ENCODE results near the gene FOXD4L4. TPM values are rescaled to one million over a fixed set of nuclear protein-coding genes. Genes with fewer than 3 reads are reported as not detected.
"Not testable (repeated sequence)": the region's sequence is repeated elsewhere in the genome, so short reads cannot be mapped to it uniquely, and the experiment has no call there.

FOXD4L4 gene
- 0.53 and 0.59 TPM in 2 replicates for total RNA-seq (2014; rRNA removed; shearing (Covaris generic))

DNA sequence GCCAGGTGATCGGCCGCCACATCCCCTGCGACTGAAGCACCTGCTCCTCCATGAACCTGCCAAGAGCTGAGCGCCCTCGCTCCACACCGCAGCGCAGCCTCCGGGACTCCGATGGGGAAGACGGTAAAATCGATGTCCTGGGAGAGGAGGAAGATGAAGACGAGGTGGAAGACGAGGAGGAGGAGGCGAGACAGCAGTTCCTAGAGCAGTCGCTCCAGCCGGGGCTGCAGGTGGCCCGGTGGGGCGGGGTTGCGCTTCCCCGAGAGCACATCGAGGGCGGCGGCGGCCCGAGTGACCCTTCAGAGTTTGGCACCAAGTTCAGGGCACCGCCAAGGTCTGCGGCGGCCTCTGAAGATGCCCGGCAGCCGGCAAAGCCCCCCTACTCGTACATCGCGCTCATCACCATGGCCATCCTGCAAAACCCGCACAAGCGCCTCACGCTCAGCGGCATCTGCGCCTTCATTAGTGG, at the start of gene FOXD4L4:
FOXD4L4 (plus strand) TSS at position 51 of the 469 bp plus-strand sequence; CDS start at position 51, 0 bp downstream.
- not testable (repeated sequence) for H3K4me3 ChIP-seq; H3K27ac ChIP-seq; DNase-seq; H3K4me1 ChIP-seq; H3K27me3 ChIP-seq; H3K36me3 ChIP-seq; H3K9me3 ChIP-seq (replicated peaks)

DNA sequence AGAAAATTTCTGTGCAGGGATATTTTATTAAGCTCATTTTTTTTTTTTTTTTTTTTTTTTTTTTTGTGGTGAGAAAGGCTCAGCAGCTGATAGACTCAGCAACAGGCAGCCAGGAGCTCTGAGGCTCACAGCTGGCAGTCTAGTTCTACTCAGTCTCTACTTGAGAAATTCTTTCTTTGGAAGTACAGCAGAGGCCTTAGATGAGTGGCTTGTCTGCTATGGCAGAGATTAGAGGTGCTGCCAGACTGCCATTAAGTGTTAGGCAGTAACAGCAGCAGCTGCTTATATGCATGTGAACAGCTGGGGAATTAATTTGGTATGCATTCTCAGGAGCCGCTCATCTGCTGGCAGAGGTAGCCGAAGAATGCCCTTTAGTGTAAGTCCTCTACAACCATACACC, 33.4 kb upstream of the FOXD4L4 start:
- H3K36me3 ChIP-seq; H3K4me1 ChIP-seq; H3K27me3 ChIP-seq; H3K9me3 ChIP-seq (replicated peaks); H3K4me3 ChIP-seq; H3K27ac ChIP-seq: not testable (repeated sequence)
- DNase-seq: peak; percentile 75 to 82

DNA sequence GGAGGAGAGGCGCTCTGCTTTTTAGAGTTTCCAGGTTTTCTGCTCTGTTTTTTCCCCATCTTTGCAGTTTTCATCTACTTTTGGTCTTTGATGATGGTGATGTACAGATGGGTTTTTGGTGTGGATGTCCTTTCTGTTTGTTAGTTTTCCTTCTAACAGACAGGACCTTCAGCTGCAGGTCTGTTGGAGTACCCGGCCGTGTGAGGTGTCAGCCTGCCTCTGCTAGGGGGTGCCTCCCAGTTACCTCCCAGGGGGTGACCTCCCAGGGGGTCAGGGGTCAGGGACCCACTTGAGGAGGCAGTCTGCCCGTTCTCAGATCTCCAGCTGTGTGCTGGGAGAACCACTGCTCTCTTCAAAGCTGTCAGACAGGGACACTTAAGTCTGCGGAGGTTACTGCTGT, 22.5 kb upstream of the FOXD4L4 start:
- H3K9me3 ChIP-seq (replicated peaks); DNase-seq; H3K4me1 ChIP-seq; H3K27ac ChIP-seq; H3K4me3 ChIP-seq; H3K27me3 ChIP-seq; H3K36me3 ChIP-seq: not testable (repeated sequence)

DNA sequence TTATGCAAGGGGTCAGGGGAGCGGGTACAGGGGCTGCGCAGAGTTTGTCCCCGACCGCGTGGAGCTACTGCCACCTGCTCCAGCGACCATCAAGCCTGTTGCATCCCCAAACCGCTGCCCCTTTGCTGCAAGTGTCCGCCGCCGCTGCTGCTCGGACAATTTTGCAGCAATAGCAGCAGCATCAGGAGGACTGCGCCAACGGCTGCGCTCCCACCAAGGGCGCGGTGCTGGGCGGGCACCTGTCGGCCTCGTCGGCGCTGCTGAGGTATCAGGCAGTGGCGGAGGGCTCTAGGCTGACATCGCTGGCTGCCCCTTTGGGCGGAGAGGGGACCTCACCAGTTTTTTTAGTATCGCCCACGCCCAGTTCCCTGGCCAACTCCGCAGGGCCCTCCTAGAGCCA, 1.2 kb downstream of the FOXD4L4 start:
- not testable (repeated sequence) for H3K4me3 ChIP-seq; H3K9me3 ChIP-seq (replicated peaks); H3K4me1 ChIP-seq; DNase-seq; H3K27me3 ChIP-seq; H3K36me3 ChIP-seq; H3K27ac ChIP-seq

Other genes starting within 250 kb of the FOXD4L4 start
- gene ZNG1E, start 61.2 kb upstream of the FOXD4L4 start, total RNA-seq (2014; rRNA removed; shearing (Covaris generic)): 51.2 and 69.1 TPM in 2 replicates

Data from SJCRH30 (cell line).